DOHH2 (cell line): ENCODE data around the gene LAMA2.

Source experiments
- CTCF ChIP-seq: fragments of 200-600 bp; sonication (generic); IDR thresholded peaks from one replicate; pipeline ENCODE4 v1.5.1; 2014; ENCODE audit warnings: antibody characterized with exemption, mild to moderate bottlenecking, low read depth, low read length; ENCODE audit not compliant: poor library complexity, severe bottlenecking
- EZH2phosphoT487 ChIP-seq: fragments of 200-600 bp; sonication (generic); IDR thresholded peaks from 2 replicates; pipeline ENCODE4 v1.6.1; 2017; ENCODE audit warnings: borderline replicate concordance, mild to moderate bottlenecking, antibody characterized with exemption, low read length, moderate library complexity, mixed read lengths

GRCh38 chr6:129233458-129234134 lies 350.7 kb downstream of the LAMA2 start:
- TF ChIP-seq CTCF (no peak), EZH2phosphoT487 (no peak)
